Cardiac septum (tissue), 1 donor: Measurements from ENCODE around the gene CEP112. TPM values are rescaled to one million over a fixed set of nuclear protein-coding genes. Genes with fewer than 3 reads are reported as not detected.

Source experiments
- DNase-seq: peaks from one replicate; pipeline ENCODE4 v3.0.0-alpha.2; 2020; ENCODE audit warnings: low spot score
- intact Hi-C: fragments of 100-400 bp; cut with DNase I; formaldehyde crosslinking; loops from one replicate; pipeline ENCODE4 v1.14.0; 2022
- total RNA-seq: library from RNA; stranded (reverse); fragmentation: NEBNext Ultra II Directional; extraction: Animal tissue kit (Norgen Biotek cat#: 25700); gene quantifications from one replicate; pipeline ENCODE4 v1.2.1, GENCODE V29; 2021
- donor health status: DM: no; HTN: no; CAD: no.

The CEP112 gene
- total RNA-seq, 1 donor from 2014 or later: 19.6 TPM

DNA sequence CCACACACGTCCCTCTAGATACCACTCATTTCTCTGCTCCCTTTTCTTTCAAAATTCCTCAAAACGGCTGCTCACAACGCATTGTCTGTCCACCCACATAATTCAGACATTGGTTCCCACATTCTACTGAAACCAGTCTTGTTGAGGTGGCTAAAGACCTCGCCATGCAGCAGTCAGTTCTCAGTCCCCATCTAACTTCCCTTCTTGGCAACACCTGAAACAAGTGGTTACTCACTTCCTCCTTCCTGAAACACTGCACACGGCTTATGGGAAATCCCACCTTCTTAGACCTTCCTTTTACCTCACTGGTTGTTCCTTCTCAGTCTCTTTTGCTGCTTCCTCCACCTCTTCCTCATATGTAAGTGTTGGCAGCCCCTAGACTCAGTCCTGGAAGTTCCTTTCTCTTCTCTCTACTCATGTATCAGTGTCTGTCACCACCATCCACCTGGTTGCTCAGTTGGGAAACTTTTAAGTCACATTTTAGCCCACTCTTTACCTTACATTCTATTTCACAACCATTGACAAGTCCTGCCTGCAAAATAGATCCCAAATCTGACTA lies 277.1 kb downstream of the CEP112 start:
- DNase-seq: no peak
- intact Hi-C loops: no loop called here

DNA sequence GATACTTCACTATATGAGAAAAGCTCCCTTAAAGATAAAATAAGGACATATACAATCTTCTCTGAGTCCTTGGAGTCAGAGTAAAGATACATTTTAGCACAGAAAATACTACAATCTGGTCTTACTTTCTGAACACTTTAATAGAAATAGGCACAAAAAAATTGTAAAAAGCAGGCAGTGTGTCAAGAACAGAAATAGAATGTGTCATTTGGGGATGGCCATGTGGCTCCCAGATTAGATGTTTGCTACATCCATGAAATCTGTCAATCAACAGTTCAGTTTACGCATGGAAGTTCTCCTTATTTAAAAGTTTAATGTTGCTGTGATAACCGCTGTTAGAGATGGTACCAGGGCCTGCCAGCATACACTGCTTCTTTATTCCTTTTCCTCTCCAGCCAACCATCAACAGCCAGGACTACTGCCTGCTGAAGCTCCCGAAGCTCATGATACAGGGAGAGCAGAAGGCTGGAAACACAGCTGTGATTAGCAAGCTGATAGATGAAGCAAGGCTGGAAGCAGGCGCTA lies 278.5 kb downstream of the CEP112 start:
- intact Hi-C loops: no loop called here
- DNase-seq: no peak

DNA sequence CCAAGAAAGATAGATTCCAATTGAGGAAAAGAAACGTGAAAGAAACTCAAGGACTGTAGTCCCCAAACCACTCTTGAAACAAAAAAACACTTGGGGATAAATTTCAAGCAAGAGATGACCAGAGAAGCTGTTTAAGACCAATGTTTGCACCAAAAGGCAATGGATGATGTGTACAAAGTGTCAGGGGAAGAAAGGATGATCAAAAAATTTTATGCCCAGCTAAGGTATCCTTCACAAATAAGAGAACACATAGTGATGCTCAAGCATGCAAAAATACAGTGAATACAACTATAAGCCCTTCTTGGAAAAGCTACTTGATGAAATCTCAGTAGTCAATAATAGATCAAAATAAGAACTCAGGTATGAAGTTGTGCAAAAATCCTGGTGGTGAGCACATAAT lies 281.1 kb downstream of the CEP112 start:
- intact Hi-C loops: no loop called here
- no peak for DNase-seq

DNA sequence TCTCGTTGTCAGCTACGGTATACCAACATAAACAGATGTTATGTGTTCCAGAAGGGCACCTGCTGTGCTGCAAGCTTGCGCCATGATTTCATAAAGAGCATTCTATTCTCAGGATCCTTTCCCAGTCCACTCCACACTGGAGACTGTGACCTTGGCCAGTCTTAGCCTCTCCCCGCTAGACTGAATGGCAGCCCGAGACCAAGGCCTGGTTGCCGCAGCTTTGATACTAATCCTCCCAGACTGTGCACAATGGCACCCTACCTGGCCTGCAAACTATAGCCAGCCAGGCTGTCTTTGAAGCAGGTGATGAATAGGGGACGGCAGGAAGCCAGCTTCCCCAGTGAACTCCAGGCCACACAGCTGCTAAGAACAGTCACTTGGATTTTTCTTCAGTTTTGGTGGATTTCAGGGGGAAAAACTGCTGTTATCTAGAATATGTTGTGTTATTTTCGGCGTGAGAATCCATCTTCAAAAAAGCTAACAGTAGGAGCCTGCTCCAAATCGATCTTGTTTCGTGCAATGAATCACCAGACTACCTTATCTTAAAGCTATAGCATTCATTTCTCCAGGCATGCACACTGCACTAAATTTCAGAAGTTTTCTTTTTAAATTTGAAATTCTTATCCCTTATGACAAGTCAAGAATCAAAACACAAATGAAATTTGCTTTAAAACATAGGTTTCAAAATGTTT lies 289.0 kb downstream of the CEP112 start:
- intact Hi-C loops: no loop called here
- DNase-seq: no peak

DNA sequence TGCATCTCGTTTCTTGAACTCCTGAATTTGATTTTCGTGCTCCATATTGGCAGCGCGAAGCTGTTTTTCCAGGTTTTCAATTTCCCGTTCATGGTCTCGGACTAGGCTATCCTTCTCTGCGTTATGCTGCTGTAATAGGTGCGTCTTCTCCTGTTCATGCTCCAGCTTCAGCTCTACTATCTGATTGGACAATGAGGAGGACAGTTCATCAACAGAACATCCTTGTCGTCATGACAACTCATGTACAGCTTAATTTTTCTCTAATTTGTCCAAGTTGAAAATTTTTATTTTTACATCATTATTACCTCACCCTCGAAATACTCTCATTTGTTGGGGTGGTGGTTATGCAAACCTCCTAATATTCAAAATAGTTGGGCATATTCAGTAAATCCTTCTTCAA lies 289.8 kb downstream of the CEP112 start:
- intact Hi-C loops: no loop called here
- no peak for DNase-seq

DNA sequence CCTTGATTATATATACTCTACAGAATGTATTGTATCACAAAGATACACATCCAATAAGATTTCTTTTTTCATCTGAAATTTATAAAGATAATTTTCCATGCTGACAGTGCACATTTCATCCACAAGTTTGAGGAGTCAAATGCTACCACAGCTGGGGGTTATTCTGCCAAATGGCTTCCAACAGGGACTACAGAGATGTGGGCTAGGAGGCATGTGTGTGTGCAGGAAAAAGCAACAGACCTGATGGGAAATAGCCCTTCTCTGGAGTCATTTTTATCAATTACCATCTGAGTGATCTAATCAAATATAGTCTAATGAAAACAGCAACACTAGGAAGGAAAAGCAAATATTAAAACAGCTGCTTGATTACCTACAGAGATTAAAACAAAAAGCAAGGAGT lies 290.5 kb downstream of the CEP112 start:
- DNase-seq: no peak
- intact Hi-C loops: no loop called here

DNA sequence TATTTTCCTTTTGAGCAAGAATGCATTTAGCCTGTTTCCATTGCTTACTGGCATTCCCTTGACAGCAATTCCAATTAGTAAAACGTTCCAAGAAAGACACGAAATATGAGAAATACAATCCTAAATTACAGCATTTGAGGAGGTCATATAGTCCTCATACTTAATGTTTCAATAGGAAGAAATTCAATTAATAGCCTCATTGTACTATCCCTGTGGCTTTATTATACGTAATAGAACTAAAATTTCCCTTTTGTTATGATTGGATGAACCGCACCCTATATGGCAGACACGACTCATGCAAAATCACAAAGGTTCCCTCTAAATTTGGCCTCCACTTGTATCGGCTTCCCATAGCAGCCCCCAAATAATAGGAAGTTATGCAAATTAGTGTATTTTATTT lies 291.7 kb downstream of the CEP112 start:
- DNase-seq: no peak
- intact Hi-C loops: no loop called here

DNA sequence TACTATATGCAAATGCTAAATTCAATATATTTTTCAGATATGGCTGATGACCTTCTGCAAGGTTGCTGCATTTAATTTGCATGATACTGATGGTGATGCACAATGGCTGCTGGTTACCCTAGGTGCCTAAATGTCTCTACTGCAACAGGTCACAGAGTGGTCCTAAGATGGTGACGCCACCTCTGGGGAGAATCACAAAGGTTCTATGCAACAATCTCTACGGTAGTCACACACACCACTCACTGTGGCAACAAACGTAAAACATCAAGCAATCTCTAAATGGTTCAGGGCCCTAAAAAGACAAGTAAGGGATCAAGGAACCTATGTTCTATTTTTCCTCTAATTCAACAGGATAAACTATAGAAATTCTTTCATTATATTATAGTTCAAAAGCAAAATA lies 293.3 kb downstream of the CEP112 start:
- intact Hi-C loops: no loop called here
- DNase-seq: no peak

DNA sequence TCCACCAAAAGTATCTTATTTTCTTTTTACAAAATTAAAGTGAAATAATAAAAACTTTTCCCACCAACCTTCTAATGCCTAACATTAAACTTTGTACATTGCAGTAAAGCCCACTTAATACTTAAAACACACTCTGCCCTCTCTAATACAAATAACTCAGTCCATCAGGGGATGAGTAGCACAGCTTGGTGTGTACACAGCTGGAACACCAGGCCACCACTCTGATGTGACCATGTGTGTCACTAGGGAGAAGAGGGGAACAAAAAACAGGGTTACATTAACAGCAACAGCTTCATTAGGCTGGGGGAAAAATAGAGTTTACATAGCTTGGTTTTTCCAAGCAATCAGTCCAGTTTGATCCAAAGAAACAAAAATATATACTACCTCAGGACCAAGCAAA lies 295.0 kb downstream of the CEP112 start:
- intact Hi-C loops: no loop called here
- DNase-seq: no peak

DNA sequence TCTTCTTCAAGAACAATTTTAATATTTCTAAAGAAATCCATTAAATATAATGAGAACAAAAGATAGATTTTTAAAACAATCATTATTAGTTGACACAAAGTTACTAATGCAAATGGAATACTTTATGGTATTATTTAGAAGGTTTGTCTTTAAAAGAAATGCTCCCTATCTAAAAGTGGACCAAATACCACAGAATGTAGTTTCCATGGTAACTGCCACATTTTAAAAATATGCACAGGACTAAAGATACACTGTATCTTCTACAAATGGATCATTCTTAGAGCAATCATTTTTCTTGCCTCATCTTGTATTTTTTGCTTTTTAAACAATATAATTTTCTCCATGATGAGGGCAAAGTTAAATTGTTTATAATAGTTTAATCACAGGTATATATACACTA lies 296.0 kb downstream of the CEP112 start:
- intact Hi-C loops: no loop called here
- DNase-seq: no peak

DNA sequence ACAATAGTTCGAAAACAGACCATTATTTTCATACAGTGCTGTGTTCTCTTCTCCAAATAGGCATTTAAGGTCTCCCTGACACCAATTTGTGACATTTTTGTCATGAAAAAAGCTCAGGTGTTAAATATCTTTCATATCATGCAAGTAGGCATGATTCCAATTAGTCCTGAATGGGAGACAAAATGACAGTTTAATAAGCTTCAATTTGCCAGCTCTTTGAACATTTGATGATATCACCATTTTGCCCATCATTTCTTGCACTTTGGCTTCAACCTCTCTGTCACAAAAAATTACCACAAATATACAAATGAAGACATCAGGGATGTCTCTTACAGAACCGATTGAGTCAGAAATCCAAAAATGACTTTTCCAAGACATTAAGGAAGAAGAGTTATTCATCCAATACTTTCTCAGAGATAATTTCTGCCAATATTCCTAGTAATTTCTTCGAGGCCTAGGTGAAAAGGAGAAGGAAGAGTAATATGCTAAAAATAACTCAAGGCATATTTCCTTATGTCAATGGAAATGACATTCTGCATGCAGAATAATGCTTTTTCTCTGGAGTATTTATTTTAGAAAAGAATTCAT lies 298.1 kb downstream of the CEP112 start:
- intact Hi-C loops: no loop called here
- no peak for DNase-seq

DNA sequence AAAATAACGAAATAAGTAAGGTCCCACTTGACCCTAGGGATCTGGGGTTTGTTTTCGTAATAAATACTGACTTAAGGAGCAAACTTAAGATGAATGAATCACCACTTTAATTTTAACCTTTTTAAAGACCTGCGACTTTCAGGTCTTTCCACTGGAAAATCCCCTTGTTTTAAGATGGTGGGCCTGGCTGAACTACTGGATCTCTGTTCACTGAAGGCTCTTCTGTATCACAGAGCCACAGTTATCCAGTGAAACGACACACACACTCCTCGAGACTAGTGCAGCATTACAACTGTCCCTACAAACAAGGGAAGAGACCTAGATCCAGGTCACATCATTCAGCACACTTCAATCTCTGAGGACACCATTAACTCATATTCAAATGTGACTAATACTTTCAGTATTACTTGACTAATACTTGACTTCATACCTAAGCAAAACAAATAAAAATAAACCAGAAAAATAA lies 299.0 kb downstream of the CEP112 start:
- intact Hi-C loops: no loop called here
- no peak for DNase-seq

DNA sequence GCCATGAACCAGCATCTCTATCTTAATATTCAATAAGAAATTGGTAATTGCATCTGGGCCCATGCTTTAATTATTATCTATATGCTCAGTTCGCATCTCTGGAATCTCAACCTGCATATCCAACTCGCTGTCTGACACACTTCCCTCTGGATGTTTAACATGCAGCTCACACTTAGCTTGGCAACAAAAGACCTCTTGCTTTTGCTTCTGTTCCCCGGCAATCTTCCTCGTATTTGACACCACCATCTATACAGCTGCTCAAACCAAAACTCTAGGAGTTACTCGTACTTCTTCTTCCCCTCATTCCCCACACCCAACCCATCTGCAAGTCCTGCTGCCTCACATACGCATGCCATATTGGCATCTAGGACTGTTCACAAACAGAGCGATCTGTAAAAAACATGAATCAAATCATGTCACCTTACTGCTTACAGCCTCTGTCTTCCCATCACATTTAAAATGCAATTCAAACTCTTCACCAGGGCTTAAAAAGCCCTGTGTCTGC lies 300.6 kb downstream of the CEP112 start:
- no peak for DNase-seq
- intact Hi-C loops: no loop called here

DNA sequence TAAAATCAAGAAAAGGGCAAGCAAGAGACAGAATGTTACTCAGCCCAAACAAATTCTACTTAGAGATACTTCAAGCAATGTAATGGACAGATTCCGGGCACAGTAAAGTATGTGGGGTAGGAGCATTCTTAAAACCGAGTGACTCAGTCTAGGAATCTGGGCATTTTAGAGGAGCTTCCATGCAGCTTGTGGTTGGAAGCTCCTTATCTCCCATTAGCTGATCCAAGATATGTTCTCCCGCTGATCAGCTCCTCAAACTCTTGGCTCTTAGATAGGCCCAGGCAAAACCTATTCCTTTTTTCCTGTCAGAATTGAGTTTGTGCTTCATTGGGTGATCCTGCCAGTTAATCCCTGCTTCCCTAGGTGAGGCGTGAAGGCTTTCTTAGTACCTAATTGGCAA lies 303.3 kb downstream of the CEP112 start:
- no peak for DNase-seq
- intact Hi-C loops: no loop called here

DNA sequence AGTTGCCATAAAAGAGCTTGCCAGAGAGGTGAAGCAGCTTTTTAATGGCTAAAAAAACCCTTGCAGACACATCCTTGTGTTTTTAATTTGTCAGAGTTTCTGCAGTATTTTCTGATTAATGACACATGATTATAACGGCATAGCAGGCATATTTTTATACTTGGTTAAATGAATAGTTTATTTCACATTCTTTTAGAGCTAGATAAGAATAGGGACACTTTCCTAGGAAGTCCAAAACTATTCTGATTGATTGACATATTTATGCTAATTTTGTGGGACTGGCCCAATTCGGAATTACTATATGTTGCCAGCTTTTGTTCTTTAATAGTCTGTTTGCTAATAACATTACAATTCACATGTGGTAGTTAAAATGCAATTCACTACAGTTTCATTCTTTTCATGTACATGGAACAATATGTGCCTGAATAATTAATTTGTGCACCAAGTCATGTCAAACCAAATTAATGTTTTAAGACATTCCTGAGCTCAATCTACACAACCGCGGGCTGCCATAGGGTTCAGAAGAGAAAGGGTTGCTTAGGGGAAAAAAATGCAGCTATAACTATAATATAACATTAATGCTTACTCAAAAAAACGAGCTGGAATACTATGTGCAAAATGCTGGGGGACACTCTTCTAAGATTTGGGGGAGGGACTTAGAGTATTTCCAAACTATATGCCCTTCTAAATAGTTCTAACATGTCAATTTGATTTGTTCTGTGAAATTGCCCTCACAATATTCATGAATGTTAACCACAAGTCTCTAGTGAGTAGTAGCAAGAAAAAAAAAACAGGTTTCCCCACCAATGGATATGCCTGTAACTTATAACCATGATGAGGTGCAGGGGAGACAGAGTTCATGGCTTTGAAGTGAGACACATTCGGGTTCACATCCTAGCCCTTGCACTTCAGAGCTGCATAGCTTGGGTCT lies 305.4 kb downstream of the CEP112 start:
- DNase-seq: no peak
- intact Hi-C loops: no loop called here

DNA sequence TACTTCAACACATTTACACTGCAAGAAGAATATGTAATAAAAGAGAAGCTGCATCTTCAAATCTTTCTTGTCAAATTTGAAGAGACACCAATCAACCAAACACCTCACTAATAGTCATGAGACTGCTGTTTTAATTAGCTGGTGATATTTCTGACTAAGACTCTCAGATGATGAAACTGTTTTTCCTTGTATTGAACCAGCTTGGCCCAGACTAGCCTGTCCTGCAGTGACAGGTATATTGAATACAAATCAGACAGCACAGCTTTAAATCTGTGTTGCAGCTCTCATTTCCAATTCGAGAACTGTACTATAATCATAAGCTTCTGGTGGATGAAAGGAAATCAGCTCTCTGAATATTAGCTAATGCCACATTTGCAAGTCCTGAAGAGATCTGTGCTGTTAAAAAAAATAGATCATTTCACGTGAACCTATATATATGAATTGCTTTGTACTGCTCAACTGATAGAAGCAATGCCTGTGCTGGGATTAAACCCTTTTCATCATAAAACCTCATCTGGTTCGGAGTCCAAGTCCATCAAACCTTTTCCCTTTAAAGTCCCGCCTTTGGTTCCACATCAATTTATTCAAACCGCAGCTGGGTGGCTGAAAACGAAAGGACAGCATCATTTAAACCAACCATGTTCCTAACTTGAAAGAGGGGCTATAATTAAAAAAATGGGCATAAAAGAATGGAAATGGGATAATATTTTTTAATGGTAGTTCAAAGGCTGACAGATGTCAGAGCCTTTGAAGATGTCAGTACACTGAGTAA lies 306.2 kb downstream of the CEP112 start:
- intact Hi-C loops: no loop called here
- no peak for DNase-seq

DNA sequence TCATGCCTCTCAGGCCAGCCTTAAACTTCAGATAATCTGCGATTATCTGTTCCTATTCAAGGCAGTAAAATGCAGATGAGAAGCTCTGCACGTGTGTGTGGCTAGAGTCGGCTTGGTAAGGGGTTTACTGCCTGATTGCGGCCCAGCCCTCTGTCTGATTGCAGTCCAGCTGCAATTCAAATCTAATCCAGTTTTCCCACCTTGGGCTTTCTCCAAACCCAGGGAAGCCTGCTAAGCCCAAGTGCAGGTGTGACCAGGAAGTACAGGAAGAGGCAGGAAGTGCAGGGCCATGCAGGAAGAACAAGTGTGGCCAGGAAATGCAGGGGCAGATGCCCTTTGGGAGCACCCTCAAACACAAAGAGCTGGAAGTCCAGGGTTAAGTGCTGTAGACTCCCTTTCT lies 314.9 kb downstream of the CEP112 start:
- intact Hi-C loops: no loop called here
- no peak for DNase-seq

DNA sequence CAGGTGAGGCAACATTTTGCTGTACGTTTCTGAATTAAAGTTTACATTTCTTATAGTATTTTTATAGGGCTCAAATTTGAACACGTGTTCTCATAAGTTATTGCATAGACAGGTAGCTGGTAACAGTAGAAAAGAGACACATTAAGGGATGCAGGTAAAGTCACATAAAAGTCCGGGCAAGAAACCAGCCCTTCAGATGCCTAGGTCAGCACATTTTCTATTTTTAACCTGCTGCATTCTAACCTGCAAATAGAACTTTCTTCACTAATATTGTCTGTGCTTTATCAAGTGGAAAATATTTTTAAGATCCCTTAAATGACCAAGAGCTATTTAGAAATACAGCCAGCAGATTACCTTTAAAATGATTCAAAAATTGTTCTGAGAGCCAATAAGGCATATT lies 323.1 kb downstream of the CEP112 start:
- DNase-seq: no peak
- intact Hi-C loops: no loop called here

DNA sequence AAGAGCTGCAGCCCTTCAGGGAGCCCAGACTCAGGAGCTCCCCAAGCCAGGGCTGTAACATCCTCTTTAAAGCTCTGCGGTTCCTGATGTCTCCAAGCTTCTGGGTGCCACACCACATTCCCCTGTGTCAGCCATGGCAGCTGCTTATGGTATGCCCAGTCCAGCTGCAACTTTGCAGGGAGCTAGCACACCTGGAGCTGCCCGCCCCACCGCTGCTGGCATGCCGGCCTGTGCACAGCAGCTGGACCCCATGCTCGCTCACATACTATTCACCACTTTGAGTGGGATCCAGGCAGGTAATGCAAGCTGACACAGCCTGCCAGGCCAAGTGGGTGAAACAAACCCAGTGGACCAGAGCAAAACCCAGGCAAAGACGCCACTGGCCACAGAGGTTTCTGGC lies 324.9 kb downstream of the CEP112 start:
- intact Hi-C loops: no loop called here
- DNase-seq: no peak
